Keratinocyte (primary cell): Measurements from ENCODE around the gene TBX18. TPM values are rescaled to one million over a fixed set of nuclear protein-coding genes. Genes with fewer than 3 reads are reported as not detected.

ENCODE experiments used
- DNase-seq: peaks from one replicate; pipeline ENCODE4 v3.0.0-alpha.2; 2011; ENCODE audit warnings: low read depth, missing footprints, low spot score
- FAIRE-seq: peaks from 2 replicates; lab custom pipeline; 2011; peaks lifted over from hg19 to GRCh38; lab: Jason Lieb, UNC
- H2AFZ ChIP-seq: 2 replicates; pipeline ENCODE4 v1.6.0; 2012; ENCODE audit warnings: low read length, control low read depth, inconsistent platforms; ENCODE audit not compliant: control insufficient read depth
- H3K27ac ChIP-seq: 2 replicates; pipeline ENCODE4 v1.5.1; 2011; ENCODE audit warnings: low read length; ENCODE audit not compliant: control insufficient read depth, insufficient read depth
- H3K27me3 ChIP-seq: 3 replicates; pipeline ENCODE4 v1.6.0; 2011; ENCODE audit warnings: low read length; ENCODE audit not compliant: control insufficient read depth, insufficient read depth; ENCODE audit errors: extremely low read depth
- H3K36me3 ChIP-seq, 2 experiments: 2 replicates in 1 of 2; 3 replicates in 1 of 2; pipeline ENCODE4 v1.5.1; 2011; ENCODE audit warnings: low read length in 2 of 2, mild to moderate bottlenecking in 1 of 2; ENCODE audit not compliant: control insufficient read depth in 2 of 2, insufficient read depth in 2 of 2; ENCODE audit errors: extremely low read depth in 1 of 2
- H3K4me1 ChIP-seq: 3 replicates; pipeline ENCODE4 v1.5.1; 2011; ENCODE audit warnings: low read length; ENCODE audit not compliant: control insufficient read depth, insufficient read depth; ENCODE audit errors: extremely low read depth
- H3K4me2 ChIP-seq: 3 replicates; pipeline ENCODE4 v1.6.0; 2011; ENCODE audit warnings: low read depth, low read length; ENCODE audit not compliant: control insufficient read depth, insufficient read depth; ENCODE audit errors: extremely low read depth
- H3K4me3 ChIP-seq, 3 experiments: fragments of 200-600 bp in 1 of 3; sonication (generic) in 1 of 3; 2 replicates in 2 of 3; 3 replicates in 1 of 3; pipeline ENCODE4 v1.5.1; 2011 to 2016; ENCODE audit warnings: low read length in 3 of 3, mild to moderate bottlenecking in 3 of 3, control low read depth in 2 of 3, inconsistent platforms in 1 of 3, low read depth in 1 of 3, mixed read lengths in 1 of 3, mixed run types in 1 of 3, moderate library complexity in 1 of 3; ENCODE audit not compliant: control insufficient read depth in 2 of 3, insufficient read depth in 2 of 3; ENCODE audit errors: extremely low read depth in 1 of 3
- H3K79me2 ChIP-seq: 2 replicates; pipeline ENCODE4 v1.6.0; 2012; ENCODE audit warnings: low read length; ENCODE audit not compliant: control insufficient read depth, insufficient read depth
- H3K9ac ChIP-seq: 3 replicates; pipeline ENCODE4 v1.6.0; 2011; ENCODE audit warnings: low read length; ENCODE audit not compliant: control insufficient read depth, insufficient read depth; ENCODE audit errors: extremely low read depth
- H3K9me1 ChIP-seq: 3 replicates; pipeline ENCODE4 v1.6.0; 2011; ENCODE audit warnings: low read length; ENCODE audit not compliant: control insufficient read depth, insufficient read depth; ENCODE audit errors: extremely low read depth
- H3K9me3 ChIP-seq: 2 replicates; pipeline ENCODE4 v1.5.1; 2012; ENCODE audit warnings: low read depth, low read length; ENCODE audit not compliant: control insufficient read depth
- H4K20me1 ChIP-seq: 3 replicates; pipeline ENCODE4 v1.6.0; 2011; ENCODE audit warnings: low read length; ENCODE audit not compliant: control insufficient read depth, insufficient read depth; ENCODE audit errors: extremely low read depth
- EZH2 ChIP-seq: IDR thresholded peaks from one replicate; pipeline ENCODE4 v1.6.1; 2012; ENCODE audit warnings: inconsistent platforms, mild to moderate bottlenecking, low read length, moderate library complexity
- dilution Hi-C: fragments of 300-500 bp; cut with MboI; formaldehyde crosslinking; loops from one replicate; pipeline ENCODE4 v1.7.0; 2020; ENCODE audit warnings: low sequenced_read_pairs; ENCODE audit not compliant: extremely low pct_ligation_motif_present
- polyA plus RNA-seq, 5 experiments: library from polyadenylated mRNA; depleted of rRNA in 3 of 5; stranded (reverse) in 3 of 5; stranded (forward) in 1 of 5; unstranded in 1 of 5; fragments of >200 nt; gene quantifications; 1 replicate in 1 of 5; 2 replicates in 3 of 5; 3 replicates in 1 of 5; pipeline versions ENCODE4 v1.2.1 to v1.2.3, GENCODE V29; 2011 to 2012; ENCODE audit warnings: missing spikeins in 2 of 5, low read depth in 1 of 5, low replicate concordance in 1 of 5
- TF ChIP-seq, protein P1 (sequence below), 3 experiments: IDR thresholded peaks in 1 of 3; conservative IDR thresholded peaks in 1 of 3; optimal IDR thresholded peaks in 1 of 3; 2 replicates in 2 of 3; 3 replicates in 1 of 3; pipeline versions ENCODE3 to v1.5.1; 2011; ENCODE audit warnings: low read length in 3 of 3, mild to moderate bottlenecking in 3 of 3, moderate library complexity in 2 of 3, control low read depth in 1 of 3, inconsistent platforms in 1 of 3; ENCODE audit not compliant: insufficient read depth in 2 of 3; ENCODE audit errors: extremely low read depth in 1 of 3

The TBX18 gene
- polyA plus RNA-seq, 1 donor (not counting 4 experiments of a cell fraction or from before 2014, with no cell fraction given): 0.03 TPM

DNA sequence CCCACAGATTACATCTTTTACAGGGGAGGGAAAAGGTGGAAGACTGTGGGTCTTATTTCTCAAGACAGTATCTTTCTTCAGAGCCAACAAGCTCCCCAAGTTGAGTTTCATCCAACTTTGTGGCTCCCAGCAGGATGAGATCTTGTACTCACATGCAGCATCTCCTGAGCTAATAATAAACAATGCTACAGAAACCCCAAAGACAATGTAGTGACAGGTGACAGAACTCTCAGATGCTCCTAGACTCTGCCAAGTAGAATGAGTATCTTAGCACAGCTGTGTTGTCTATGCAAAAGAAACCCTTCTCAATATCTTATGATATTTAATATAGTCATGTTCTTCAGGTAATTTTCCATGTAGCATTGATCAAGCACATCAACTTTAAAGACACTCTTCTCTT, 90.0 kb downstream of the TBX18 start:
- dilution Hi-C loops: no loop called here
- no peaks in the 10 kb centered on the region for H3K79me2 ChIP-seq
- H3K27ac ChIP-seq: no peak overlapping the region
- no peaks in the 10 kb centered on the region for H3K4me1 ChIP-seq
- no peaks in the 10 kb centered on the region for H3K36me3 ChIP-seq
- no peaks in the 10 kb centered on the region for H4K20me1 ChIP-seq
- no peaks in the 10 kb centered on the region for H3K9me1 ChIP-seq
- H3K9ac ChIP-seq: no peak overlapping the region
- TF ChIP-seq, protein P1, sequence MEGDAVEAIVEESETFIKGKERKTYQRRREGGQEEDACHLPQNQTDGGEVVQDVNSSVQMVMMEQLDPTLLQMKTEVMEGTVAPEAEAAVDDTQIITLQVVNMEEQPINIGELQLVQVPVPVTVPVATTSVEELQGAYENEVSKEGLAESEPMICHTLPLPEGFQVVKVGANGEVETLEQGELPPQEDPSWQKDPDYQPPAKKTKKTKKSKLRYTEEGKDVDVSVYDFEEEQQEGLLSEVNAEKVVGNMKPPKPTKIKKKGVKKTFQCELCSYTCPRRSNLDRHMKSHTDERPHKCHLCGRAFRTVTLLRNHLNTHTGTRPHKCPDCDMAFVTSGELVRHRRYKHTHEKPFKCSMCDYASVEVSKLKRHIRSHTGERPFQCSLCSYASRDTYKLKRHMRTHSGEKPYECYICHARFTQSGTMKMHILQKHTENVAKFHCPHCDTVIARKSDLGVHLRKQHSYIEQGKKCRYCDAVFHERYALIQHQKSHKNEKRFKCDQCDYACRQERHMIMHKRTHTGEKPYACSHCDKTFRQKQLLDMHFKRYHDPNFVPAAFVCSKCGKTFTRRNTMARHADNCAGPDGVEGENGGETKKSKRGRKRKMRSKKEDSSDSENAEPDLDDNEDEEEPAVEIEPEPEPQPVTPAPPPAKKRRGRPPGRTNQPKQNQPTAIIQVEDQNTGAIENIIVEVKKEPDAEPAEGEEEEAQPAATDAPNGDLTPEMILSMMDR (optimal IDR thresholded peaks at IDR 0.05 in 1 of 3, IDR thresholded peaks at IDR 0.05 in 1 of 3, conservative IDR thresholded peaks at IDR 0.05 in 1 of 3; ENCODE audit: extremely low read depth in 1 of 3, insufficient read depth in 2 of 3, low read length in 3 of 3): no peak
- TF ChIP-seq EZH2: no peak
- FAIRE-seq: no peak
- H3K4me2 ChIP-seq: no peak overlapping the region
- H2AFZ ChIP-seq: no peak overlapping the region
- H3K4me3 ChIP-seq: no peak overlapping the region
- no peak for DNase-seq
- H3K27me3 ChIP-seq: no peaks in the 10 kb centered on the region
- no peaks in the 10 kb centered on the region for H3K9me3 ChIP-seq

DNA sequence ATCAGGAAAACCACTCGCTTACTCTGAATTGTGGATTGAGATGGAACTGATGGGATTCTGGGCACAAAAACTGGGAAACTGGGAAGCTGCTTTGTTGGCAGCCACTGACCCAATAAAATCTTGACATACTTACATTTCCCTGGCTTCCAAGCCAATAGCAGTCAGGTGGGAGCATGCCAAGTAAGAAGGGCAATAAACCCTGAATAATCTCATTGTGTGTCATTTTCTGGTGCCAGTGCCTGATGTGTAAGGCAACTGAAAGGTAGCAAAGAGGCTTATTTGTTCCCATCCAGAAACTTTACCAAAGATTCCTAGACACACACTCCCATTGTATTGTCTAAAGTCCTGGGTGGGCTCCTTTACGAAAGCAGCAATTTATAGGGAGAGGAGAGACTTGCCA, 93.2 kb downstream of the TBX18 start:
- no peaks in the 10 kb centered on the region for H3K36me3 ChIP-seq
- no peak for TF ChIP-seq EZH2
- TF ChIP-seq, protein P1 (optimal IDR thresholded peaks at IDR 0.05 in 1 of 3, IDR thresholded peaks at IDR 0.05 in 1 of 3, conservative IDR thresholded peaks at IDR 0.05 in 1 of 3; ENCODE audit: extremely low read depth in 1 of 3, insufficient read depth in 2 of 3, low read length in 3 of 3): no peak
- dilution Hi-C loops: no loop called here
- H2AFZ ChIP-seq: no peak overlapping the region
- no peaks in the 10 kb centered on the region for H4K20me1 ChIP-seq
- H3K27ac ChIP-seq: no peak overlapping the region
- DNase-seq (no peak), FAIRE-seq (no peak)
- H3K9me1 ChIP-seq: no peaks in the 10 kb centered on the region
- H3K79me2 ChIP-seq: no peaks in the 10 kb centered on the region
- H3K4me2 ChIP-seq: no peak overlapping the region
- H3K4me3 ChIP-seq: no peak overlapping the region
- H3K9ac ChIP-seq: no peak overlapping the region
- H3K4me1 ChIP-seq: no peaks in the 10 kb centered on the region
- H3K9me3 ChIP-seq: no peaks in the 10 kb centered on the region
- H3K27me3 ChIP-seq: no peaks in the 10 kb centered on the region
